HG03025 (cell line): ENCODE data around the gene ASTN2.

Experiments
- ATAC-seq: cut with Tn5 transposase; IDR thresholded peaks from one replicate; pipeline ENCODE4 v1.9.1; 2021; ENCODE audit warnings: mild to moderate bottlenecking, moderate library complexity; ENCODE audit not compliant: unreplicated experiment, low FRiP score

ASTN2 gene

DNA sequence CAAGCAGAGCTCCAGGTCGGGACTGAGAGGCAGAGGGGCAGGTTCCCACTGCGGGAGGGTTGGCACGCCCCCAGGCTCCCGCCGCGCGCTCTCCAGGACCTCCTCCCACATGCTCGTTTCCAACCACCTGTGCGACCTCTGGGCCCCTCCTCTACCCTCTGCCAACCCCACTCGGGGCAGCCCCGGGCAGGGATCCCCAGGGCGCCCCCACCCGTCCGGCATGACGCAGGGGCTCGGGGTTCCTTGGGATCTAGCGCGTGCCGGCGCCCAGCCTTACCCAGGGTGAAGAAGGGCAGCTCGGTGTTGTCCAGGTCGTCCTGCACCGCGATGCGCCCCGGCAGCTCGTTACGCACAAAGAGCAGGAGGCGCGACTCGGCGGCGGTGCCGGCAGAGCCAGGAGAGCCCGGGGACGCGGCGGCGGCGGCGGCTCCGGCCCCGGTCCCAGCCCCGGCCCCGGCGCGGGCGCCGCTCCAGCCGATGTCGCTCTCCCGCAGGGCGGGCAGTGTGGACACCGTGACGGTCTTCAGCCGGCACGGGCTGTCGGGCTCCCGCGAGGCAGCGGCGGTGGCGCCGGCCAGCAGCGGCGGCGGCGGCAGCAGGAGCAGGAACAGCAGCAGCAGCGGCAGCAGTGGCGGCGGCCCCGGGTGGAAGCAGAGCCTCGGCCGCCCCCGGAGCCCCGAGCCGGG lies 494 bp downstream of the ASTN2 start:
- ATAC-seq: no peak

DNA sequence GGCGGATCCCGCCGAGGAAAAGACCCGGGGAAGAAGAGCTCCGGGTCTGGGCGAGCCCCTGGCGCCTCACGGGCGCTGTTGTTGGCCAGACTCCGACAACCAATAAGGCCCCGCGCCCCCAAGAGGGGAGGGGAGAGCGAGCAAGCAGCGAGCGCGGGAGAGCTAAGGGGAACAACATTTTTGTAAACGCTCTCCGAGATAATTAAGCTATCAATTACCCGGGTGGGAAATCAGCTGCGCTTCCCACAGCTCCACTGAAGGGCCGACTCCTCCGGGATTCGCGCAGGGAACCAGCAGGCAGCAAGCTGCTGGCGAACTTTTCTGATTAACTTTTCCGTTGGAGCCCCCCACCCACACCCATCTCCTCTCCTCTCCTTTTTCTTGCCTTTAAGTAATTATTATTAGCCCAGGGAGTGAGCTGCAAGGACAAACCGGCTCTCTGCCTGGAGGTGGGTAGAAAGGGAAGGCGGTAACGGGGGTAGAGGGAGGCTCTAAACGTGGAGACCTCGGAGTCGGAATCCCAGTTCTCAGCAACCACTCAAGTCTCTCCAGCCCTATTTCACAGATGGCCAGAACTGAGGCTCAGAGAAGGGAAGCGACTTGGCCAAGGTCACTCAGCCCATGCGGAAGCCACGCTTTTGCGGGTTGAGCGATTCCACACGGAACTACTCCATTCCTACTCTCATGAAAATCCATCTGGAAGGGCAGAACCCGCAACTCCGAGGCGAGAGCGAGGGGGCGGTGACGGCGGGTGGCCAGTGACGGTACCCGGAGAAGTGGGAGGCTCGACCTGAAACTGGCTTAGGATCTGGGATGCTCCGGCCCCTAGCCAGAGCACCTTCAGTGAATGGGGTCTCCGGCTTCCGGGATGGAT lies 1.3 kb downstream of the ASTN2 start:
- no peak for ATAC-seq

DNA sequence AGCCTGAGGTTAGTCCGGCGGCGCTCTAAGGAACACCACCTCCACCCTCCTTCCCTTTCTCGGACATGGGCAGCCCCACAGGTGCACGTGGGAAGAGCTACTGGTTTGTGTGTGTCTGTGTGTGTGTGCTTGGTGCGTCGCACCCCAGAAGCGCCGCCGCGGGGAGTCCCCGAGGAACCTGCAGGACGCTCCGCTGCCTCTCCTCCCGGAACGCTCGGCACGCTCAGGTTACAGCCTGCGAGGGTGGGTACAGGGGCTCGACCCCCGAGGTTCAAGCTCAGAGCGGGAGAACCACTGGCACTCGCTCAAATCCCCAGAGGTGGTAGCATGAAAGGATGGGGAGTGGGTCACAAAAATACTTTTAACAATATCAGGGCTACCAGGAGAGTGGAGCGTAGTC lies 2.0 kb downstream of the ASTN2 start:
- no peak for ATAC-seq

DNA sequence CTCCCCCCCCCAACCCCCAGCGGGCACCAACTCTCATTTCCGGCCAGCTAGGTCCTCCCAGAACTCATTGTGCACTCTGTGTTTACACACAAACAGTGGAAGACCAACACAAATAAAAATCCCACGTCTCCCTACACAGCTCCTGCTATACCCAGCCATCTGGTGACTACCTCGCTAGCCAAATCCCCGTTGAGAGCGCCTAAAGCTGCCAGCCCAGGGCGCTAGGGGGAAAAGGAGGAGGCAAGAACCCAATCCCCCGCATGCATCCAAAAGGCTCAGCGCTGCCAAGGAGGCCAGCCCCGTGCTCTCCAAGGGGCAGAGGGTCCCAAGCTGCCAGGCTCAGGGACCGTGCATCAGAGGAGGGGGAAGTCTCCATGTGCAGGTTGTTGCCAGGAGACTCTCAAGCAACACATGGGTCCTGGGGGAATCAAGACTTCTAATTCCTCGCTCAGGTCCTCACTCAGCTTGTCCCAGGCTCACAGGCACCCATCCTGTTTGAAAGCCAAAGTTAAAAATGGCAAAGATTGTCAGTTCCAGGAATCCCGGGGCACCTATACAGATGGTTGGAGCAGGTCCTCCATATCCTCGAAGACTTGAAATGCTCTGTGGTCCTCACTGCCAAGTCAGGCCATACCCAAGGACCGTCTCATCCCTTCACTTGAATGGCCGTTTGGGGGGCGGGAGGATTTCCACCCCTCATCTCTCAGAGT lies 2.7 kb downstream of the ASTN2 start:
- no peak for ATAC-seq

DNA sequence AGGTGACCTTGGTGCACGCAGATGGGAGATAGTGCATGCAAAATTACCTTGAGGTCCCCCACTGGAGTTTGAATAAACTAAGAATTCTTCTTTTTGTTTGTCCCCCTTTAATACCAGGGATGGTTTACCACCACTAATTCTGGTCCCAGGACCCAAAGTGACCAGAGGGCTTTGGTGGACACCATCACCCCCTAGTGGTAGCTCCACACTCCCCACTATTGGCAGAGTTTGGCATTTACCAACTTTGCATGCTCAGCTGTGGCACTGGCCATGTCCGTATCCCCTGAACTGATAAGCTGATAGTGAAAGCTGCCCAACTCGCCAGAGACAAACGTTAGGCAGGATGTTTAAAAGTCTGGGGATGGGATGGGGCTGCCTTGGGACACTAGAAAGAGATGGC lies 3.3 kb downstream of the ASTN2 start:
- no peak for ATAC-seq

DNA sequence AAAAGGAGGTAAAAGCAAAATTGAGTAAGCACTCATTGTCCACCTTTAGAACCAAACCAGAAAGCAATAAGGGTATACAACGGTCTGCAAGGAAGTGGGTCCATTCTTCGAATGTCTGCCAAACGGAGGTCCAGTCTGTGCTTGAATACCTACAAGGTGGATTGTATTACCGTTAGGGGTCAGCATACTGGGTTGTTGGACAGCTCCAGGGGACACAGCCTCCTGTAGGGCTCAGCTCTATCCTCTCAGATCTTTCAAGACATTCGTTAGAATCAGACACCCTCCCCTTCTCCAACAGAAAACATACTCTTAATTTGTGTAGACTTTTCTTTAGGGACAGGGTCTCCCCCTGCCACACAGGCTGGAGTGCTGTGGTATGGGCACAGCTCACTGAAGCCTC lies 5.5 kb downstream of the ASTN2 start:
- no peak for ATAC-seq

DNA sequence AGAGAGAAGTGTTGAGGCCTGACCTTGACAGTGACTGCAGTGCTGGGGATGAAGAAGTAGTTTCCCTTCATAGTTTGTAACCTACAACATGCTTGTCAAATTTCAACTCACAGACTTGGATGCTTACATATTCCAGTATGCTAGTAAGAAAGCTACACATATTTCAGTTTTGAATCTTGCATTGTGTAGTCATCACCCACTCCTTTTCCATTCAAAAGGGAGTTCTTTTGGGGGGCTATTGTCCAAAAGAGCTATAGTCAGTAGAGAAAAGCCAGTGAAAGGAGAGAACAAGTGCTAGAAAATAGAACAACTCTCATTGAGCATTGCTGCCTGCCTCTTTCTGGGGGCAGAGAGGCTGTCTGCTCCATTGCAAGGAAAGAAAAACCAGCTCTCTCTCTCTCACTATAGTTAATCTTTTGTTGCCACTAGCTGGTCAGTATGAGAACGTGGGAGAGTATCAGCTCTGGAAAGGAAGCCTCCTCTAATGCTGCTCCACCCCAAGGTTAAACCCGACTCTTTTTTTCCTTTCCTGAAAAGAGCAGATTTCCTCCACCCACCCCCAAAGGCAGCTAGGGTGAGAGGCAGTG lies 7.3 kb downstream of the ASTN2 start:
- no peak for ATAC-seq

DNA sequence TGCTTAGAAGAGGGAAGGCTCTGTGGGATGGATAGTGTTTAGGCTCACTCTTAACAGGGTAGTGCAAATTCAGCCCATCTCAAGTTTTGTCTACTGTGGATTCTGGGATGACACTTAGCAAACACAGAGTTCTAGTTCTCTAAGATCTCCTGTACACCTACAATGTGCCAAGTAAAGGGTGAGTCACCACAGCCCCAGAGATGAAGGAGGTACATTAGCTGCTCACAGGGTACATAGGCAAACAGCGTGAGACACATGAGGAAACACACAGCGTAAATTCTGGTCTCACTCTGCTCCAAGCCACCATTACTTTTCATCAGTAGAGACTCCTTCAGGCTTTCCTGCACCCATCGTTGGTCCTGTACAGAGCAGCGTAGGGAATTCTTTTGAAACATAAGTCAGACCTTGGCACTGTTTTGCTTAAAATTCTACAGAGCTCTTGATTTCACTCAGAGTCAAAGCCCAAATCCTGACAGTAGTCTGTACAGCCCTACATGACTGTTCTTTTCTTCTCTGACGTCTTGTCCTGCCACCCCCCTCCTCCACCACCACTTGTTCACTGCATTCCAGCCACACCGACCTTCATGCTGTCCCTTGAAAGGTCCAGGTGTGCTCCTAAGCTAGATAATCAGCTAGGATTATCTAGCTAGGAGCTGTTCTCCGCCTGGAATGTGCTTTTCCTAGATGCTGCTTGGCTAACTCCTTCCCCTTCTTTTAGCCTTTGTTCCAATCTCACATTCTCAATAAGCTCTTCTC lies 8.7 kb downstream of the ASTN2 start:
- no peak for ATAC-seq

DNA sequence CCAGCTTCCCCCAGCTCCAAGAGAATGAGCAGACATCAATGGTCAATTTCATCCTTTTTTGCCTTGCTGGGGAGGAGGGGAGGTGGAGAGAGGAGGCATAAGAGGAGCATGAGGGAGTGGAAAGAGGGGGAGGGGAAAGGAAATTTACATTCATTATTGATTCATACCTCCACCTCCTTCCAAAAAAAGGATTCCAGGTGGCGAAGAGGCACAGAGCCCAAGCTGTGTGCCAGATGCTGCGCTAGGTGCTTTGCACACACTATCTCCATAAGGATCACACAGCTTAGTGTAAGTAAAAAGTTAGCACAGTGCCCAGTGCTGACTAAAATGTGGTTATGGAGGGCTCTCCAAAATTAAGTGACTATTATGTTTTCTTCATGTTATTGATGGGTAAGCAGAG lies 11.0 kb downstream of the ASTN2 start:
- ATAC-seq: no peak

DNA sequence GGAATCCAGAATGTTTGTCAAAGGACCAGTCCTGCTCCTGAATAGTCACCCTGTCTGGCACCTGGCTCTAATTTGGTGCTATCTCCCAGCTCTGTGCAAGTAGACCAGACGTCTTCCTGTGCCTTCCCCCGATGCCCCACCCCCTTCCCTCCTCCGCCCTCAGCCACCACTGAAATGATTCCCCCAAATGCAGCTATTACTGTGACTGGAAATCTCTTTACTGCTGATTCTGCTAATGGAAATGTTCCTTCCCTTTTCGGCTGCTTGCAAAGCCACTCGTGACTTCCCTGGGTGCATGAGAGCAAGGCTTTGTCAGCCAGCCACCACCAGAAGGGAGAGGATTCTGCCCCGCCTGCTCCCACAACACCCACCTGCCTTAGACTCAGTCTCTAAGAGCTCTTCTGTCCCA lies 11.4 kb downstream of the ASTN2 start:
- ATAC-seq: no peak

DNA sequence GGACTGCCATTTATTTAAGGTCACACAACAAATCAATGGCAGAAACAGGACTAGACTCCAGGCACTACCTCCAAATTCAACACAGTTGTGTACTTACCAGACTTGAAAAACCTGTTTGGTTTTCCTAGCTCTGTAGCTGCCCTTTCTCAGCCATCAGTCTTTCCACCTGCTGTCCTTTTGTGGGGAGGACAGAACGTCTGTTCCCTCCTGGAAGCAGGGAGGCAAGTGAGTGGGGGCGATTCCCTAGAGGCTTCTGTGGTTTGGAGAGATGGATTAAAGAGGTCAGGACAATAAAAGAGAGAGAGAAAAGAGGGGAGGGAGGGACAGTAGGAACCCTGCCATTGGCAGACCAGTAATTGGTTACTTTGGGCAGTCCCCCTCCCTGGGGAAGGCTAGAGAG lies 14.7 kb downstream of the ASTN2 start:
- no peak for ATAC-seq

DNA sequence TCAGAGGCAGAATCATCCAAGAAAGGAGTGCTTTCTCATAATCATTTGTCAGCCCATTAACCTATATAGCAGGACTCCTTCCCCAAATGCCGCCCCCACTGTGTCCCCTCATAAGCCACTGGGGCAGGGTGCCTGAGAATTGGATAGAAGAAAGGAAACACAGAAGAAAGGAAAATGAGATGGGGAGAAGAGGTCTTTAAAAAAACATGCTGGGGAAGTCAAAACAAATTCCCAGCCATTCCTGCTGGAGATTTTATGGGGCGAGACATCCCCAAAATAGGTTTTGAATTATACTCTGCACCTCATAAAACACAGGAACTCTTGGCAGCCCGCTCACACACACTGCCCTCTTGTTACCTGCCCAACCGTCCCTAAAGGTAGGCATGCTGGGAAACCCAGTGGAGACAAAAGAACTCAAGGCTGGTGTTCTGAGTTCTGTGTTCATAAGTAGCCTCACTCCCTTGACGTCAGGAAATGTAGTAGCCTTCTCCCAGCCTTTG lies 19.7 kb downstream of the ASTN2 start:
- ATAC-seq: no peak

DNA sequence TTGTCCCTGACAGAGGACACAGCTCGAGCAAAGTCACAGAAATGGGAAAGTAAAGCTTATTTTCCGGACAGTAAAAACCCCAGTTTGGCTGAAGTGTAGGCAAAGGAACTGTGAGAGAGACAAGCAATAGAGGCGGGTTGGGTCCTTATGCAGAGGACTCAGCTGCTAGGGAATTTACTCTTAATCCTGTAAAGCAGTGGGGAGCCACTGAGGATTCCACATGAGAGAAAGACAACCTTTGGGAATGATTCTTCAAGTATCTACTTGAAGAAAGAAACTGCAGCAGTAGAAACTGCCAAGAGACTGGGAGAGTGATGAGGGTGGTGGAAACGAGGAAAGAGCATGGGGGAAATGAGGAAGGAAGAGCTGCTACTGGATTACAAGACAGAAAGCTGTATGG lies 20.2 kb downstream of the ASTN2 start:
- ATAC-seq: no peak

DNA sequence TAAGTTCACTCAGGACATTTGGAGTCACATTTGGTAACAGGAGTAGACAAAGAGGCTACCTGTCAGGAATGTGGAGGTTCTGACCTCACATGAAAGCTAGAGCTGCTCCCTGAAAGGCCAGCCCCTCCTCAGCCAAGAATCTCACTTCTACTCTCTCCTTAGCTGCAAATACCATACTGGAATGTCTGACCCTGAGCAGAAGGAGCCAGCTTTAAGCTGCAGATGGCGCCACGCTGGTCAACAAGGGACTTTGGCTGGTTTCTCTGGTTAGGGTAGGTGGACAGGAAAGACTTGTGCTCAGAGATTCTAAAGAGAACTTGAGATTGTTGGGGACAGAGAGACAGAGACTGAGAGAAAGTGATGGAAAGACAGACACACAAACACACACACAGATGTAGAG lies 21.9 kb downstream of the ASTN2 start:
- no peak for ATAC-seq

DNA sequence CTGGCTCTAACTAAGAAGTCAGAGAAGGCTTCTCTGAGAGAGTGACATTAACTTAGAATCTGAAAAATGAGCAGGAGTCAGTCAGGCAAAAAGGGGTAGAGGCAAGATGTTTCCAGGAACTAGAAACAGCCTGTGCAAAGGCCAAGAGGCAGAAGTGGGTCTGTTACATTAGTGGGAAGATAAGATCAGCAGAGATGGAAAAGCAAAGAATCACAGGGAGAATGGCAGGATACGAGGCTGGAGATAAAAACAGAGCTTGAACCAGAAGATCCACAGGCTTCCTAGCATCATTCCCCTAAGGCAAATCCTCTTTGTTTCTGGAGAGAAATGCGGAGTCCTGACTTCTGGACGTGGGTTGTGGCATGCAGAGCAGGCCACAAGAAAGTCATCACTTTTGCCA lies 27.4 kb downstream of the ASTN2 start:
- ATAC-seq: no peak

DNA sequence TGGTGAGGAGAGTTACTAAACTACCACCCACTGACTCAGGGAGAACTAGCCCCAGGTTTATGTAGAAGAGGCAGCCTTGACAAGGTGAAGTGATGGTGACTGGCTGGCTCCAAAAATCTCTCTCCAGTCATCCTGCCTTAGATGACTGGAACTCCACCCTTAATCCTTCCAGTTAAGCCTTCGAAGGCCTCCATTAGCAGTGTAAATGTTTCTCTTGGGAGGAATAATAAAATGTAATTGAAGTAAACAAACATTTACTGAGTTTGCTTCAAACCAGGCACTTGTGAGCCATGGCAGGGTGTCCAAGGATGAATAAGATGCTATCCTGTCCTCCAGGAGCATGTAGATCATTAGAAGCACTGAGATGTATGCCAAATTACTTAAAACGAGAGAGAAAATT lies 35.5 kb downstream of the ASTN2 start:
- no peak for ATAC-seq

DNA sequence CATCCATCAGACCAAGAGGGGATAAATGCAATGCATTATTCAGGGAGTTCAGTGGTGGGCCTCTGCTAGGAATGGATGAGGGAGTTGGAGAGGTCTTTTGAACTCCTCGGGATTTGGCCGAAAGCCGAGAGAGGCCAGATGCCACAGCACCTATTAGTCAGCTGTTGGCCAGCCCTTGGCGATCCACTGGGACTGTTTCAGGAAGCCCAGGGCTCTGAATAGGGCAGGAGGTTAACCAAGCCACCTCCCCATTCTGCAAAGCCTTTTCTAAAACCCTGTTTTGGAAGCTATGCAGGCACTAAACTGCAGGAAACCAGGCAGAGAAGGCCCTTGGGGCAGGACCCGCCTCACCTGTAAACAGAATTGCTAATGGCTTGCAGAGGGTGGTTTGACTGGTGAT lies 37.8 kb downstream of the ASTN2 start:
- no peak for ATAC-seq

DNA sequence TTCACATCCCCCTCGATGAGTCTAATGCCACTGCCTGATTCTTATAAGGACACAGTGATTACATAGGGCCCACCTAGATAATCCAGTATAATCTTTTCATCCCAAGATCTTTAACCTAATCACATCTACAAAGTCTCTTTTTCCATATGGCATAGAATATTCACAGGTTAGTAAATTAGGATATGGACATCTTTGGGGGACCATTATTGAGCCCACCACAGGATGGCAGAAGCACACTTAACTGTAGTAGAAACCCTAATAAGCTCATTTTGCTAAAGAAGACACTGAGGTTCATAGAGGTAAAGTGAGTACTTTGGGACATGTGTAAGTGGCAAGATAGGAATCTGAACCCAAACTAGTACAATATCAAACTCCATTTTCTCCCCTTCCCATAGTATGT lies 38.9 kb downstream of the ASTN2 start:
- no peak for ATAC-seq

DNA sequence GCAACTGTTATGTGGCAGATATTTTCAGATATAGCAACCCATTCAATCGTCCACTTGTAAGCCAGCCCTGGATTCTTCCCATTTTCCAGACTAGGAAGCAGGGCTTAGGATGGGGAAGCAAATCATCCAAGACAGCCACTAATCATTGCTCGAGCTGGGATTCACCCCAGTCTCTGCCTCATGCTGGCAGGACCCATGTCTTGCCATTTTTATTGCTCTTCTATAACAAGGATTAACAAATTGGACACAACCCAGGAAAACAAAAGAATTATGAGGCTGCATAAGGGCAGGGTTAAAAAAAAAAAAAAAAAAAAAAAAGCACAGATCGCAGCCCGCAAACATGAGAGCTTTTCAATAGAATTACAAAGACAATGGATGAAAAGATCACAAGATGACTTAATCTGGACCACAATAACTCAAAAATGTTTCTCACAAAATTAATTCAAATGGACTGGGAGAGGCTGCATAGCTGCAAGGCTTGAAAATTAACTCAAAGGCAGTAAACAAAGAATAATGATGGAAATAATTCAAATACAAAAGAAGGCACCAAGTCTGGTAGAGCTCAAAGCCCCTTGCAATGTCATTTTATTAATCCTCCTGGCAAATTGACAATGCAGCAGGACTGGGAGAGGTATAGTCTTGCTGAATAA lies 40.7 kb downstream of the ASTN2 start:
- no peak for ATAC-seq
